Activated CD4-positive, alpha-beta memory T cell treated with anti-CD3 and anti-CD28 coated beads for 36 hours (primary cell): ENCODE measurements around the gene MED12L. TPM values are rescaled to one million over a fixed set of nuclear protein-coding genes. Genes with fewer than 3 reads are reported as not detected.

Experiments used
- CTCF ChIA-PET: fragments of 350-600 bp; sonication (Branson Sonifier 250); formaldehyde crosslinking; loops from one replicate; lab custom pipeline; 2021; ENCODE audit warnings: antibody characterized with exemption, inconsistent platforms; lab: Charles Lee
- POLR2A ChIA-PET: fragments of 350-600 bp; sonication (Branson Sonifier 250); formaldehyde crosslinking; loops from one replicate; lab custom pipeline; 2021; ENCODE audit warnings: antibody characterized with exemption; lab: Charles Lee
- DNase-seq: peaks from one replicate; pipeline ENCODE4 v3.0.0-alpha.2; 2020
- H3K27ac Mint-ChIP-seq: one replicate; pipeline ENCODE4 v1.8.0; 2021; ENCODE audit warnings: mixed read lengths
- H3K27me3 Mint-ChIP-seq: one replicate; pipeline ENCODE4 v1.8.0; 2021; ENCODE audit warnings: mixed read lengths
- H3K36me3 Mint-ChIP-seq: one replicate; pipeline ENCODE4 v1.8.0; 2021; ENCODE audit warnings: mixed read lengths
- H3K4me1 Mint-ChIP-seq: one replicate; pipeline ENCODE4 v1.8.0; 2021; ENCODE audit warnings: low read depth, mixed read lengths
- H3K4me3 Mint-ChIP-seq: one replicate; pipeline ENCODE4 v1.8.0; 2021; ENCODE audit warnings: mild to moderate bottlenecking, mixed read lengths
- H3K9me3 Mint-ChIP-seq: one replicate; pipeline ENCODE4 v1.8.0; 2021; ENCODE audit warnings: mixed read lengths
- intact Hi-C: fragments of 100-400 bp; cut with micrococcal nuclease; formaldehyde crosslinking; loops from one replicate; pipeline ENCODE4 v1.15.1; 2023
- total RNA-seq, 2 experiments: library from RNA; stranded (reverse); gene quantifications; one replicate each; pipeline ENCODE4 v1.2.3, GENCODE V29; 2021

The MED12L gene
- total RNA-seq, 2 experiments from 2014 or later = 1.5 TPM

GRCh38 chr3:151452841-151453240, 367.4 kb downstream of the MED12L start:
- H3K4me1 Mint-ChIP-seq = no peaks in the 10 kb centered on the region
- intact Hi-C loops = no loop called here
- CTCF ChIA-PET = no interaction called here
- no peaks in the 10 kb centered on the region for H3K9me3 Mint-ChIP-seq
- no peak for DNase-seq
- no peak overlapping the region for H3K27ac Mint-ChIP-seq
- H3K4me3 Mint-ChIP-seq = no peak overlapping the region
- H3K27me3 Mint-ChIP-seq = peaks cover 7% of the 10 kb centered on the region
- POLR2A ChIA-PET = no interaction called here
- no peaks in the 10 kb centered on the region for H3K36me3 Mint-ChIP-seq

- intact Hi-C loops = no loop called here
- H3K27me3 Mint-ChIP-seq = peaks cover 9% of the 10 kb centered on the region
Measured at GRCh38 chr3:151456065-151456464, 370.6 kb downstream of the MED12L start.

GRCh38 chr3:151459358-151459757, 373.9 kb downstream of the MED12L start:
- Mint-ChIP-seq H3K4me3 (no peak overlapping the region), H3K4me1 (peaks cover 2% of the 10 kb centered on the region), H3K36me3 (no peaks in the 10 kb centered on the region), H3K27ac (no peak overlapping the region), H3K9me3 (no peaks in the 10 kb centered on the region), H3K27me3 (peaks cover 21% of the 10 kb centered on the region)
- CTCF ChIA-PET = interaction anchor here (1.1 to 4.1 kb wide), 3 partner anchors 9 to 231 kb away, joined by 3 to 22 read pairs (median 3); no protein-coding TSS in a partner anchor
- intact Hi-C loops = no loop called here
- DNase-seq = no peak
- POLR2A ChIA-PET = no interaction called here

More at GRCh38 chr3:151456065-151456464, 370.6 kb downstream of the MED12L start:
- ChIA-PET POLR2A (no interaction called here), CTCF (no interaction called here)
- H3K27ac Mint-ChIP-seq = no peak overlapping the region
- H3K4me3 Mint-ChIP-seq = no peak overlapping the region
- no peaks in the 10 kb centered on the region for H3K36me3 Mint-ChIP-seq
- no peaks in the 10 kb centered on the region for H3K9me3 Mint-ChIP-seq
- peaks cover 2% of the 10 kb centered on the region for H3K4me1 Mint-ChIP-seq
- no peak for DNase-seq

GRCh38 chr3:151460228-151460627, 374.8 kb downstream of the MED12L start:
- POLR2A ChIA-PET = no interaction called here
- Mint-ChIP-seq H3K9me3 (no peaks in the 10 kb centered on the region), H3K4me3 (no peak overlapping the region), H3K27ac (no peak overlapping the region), H3K27me3 (peaks cover 21% of the 10 kb centered on the region), H3K4me1 (peaks cover 2% of the 10 kb centered on the region), H3K36me3 (no peaks in the 10 kb centered on the region)
- DNase-seq = no peak
- CTCF ChIA-PET = interaction anchor here (1.1 to 4.1 kb wide), 3 partner anchors 8 to 232 kb away, joined by 3 to 22 read pairs (median 3); no protein-coding TSS in a partner anchor
- intact Hi-C loops = no loop called here

GRCh38 chr3:151460774-151461450, 375.4 kb downstream of the MED12L start, which contains the start of gene IGSF10:
Gene IGSF10, minus strand, starts transcription at chr3:151461061. Its CDS starts 2,352 bp downstream, at chr3:151458709.
- no peak within 1 kb of the TSS for H3K27ac Mint-ChIP-seq
- no peak for DNase-seq
- intact Hi-C loops = no loop called here
- no peak within 1 kb of the TSS for H3K4me3 Mint-ChIP-seq
- no peaks in the 10 kb centered on the region for H3K36me3 Mint-ChIP-seq
- H3K27me3 Mint-ChIP-seq = peaks cover 21% of the 10 kb centered on the region
- POLR2A ChIA-PET = no interaction called here
- no peaks in the 10 kb centered on the region for H3K9me3 Mint-ChIP-seq
- CTCF ChIA-PET = interaction anchor here (4.1 kb wide), 1 partner anchor 7 kb away, joined by 22 read pairs; no protein-coding TSS in a partner anchor
- peaks cover 2% of the 10 kb centered on the region for H3K4me1 Mint-ChIP-seq

- ChIA-PET CTCF (no interaction called here), POLR2A (no interaction called here)
- Mint-ChIP-seq H3K4me3 (no peak overlapping the region), H3K27me3 (peaks cover 21% of the 10 kb centered on the region), H3K36me3 (no peaks in the 10 kb centered on the region), H3K4me1 (peaks cover 2% of the 10 kb centered on the region), H3K27ac (no peak overlapping the region), H3K9me3 (no peaks in the 10 kb centered on the region)
- no peak for DNase-seq
- intact Hi-C loops = no loop called here
Measured at GRCh38 chr3:151462278-151462780, 376.9 kb downstream of the MED12L start.

GRCh38 chr3:151462991-151463390, 377.5 kb downstream of the MED12L start:
- no peak for DNase-seq
- Mint-ChIP-seq H3K36me3 (no peaks in the 10 kb centered on the region), H3K27me3 (peaks cover 21% of the 10 kb centered on the region), H3K27ac (no peak overlapping the region), H3K9me3 (no peaks in the 10 kb centered on the region), H3K4me1 (peaks cover 2% of the 10 kb centered on the region), H3K4me3 (no peak overlapping the region)
- intact Hi-C loops = no loop called here
- ChIA-PET POLR2A (no interaction called here), CTCF (no interaction called here)

GRCh38 chr3:151467069-151467468, 381.6 kb downstream of the MED12L start:
- Mint-ChIP-seq H3K9me3 (no peaks in the 10 kb centered on the region), H3K36me3 (no peaks in the 10 kb centered on the region), H3K4me1 (no peaks in the 10 kb centered on the region), H3K27me3 (peaks cover 7% of the 10 kb centered on the region), H3K4me3 (no peak overlapping the region), H3K27ac (no peak overlapping the region)
- DNase-seq = no peak
- POLR2A ChIA-PET = no interaction called here
- CTCF ChIA-PET = interaction anchor here (0.8 to 3.4 kb wide), 13 partner anchors 9 to 1058 kb away, joined by 3 to 40 read pairs (median 5); no protein-coding TSS in a partner anchor
- intact Hi-C loops = no loop called here

- Mint-ChIP-seq H3K9me3 (no peaks in the 10 kb centered on the region), H3K27ac (no peak overlapping the region), H3K4me1 (no peaks in the 10 kb centered on the region), H3K27me3 (peaks cover 5% of the 10 kb centered on the region), H3K36me3 (no peaks in the 10 kb centered on the region), H3K4me3 (no peak overlapping the region)
- DNase-seq = no peak
- CTCF ChIA-PET = interaction anchor here (0.6 to 3.4 kb wide), 19 partner anchors 10 to 1083 kb away, joined by 3 to 40 read pairs (median 4); no protein-coding TSS in a partner anchor
- intact Hi-C loops = loop anchor here (1.0 kb wide), 2 partner anchors 371 to 450 kb away; no protein-coding TSS in a partner anchor
- POLR2A ChIA-PET = no interaction called here
Measured at GRCh38 chr3:151468284-151468917, 382.9 kb downstream of the MED12L start.

- Mint-ChIP-seq H3K9me3 (peaks cover under 1% of the 10 kb centered on the region), H3K27me3 (peaks cover 4% of the 10 kb centered on the region), H3K4me1 (no peaks in the 10 kb centered on the region), H3K36me3 (no peaks in the 10 kb centered on the region), H3K27ac (no peak overlapping the region), H3K4me3 (no peak overlapping the region)
- no peak for DNase-seq
- ChIA-PET POLR2A (no interaction called here), CTCF (interaction anchor here (1.0 to 2.8 kb wide), 2 partner anchors 8 to 363 kb away, joined by 3 to 13 read pairs; no protein-coding TSS in a partner anchor)
- intact Hi-C loops = no loop called here
Measured at GRCh38 chr3:151476344-151477018, 391.0 kb downstream of the MED12L start.

- Mint-ChIP-seq H3K36me3 (no peaks in the 10 kb centered on the region), H3K9me3 (peaks cover 14% of the 10 kb centered on the region), H3K27ac (no peak overlapping the region)
Measured at GRCh38 chr3:151477591-151478334, 392.3 kb downstream of the MED12L start.

More at GRCh38 chr3:151477591-151478334, 392.3 kb downstream of the MED12L start:
- CTCF ChIA-PET = interaction anchor here (2.8 kb wide), 1 partner anchor 9 kb away, joined by 13 read pairs; no protein-coding TSS in a partner anchor
- no peak for DNase-seq
- intact Hi-C loops = no loop called here
- Mint-ChIP-seq H3K4me3 (no peak overlapping the region), H3K4me1 (no peaks in the 10 kb centered on the region), H3K27me3 (peaks cover 4% of the 10 kb centered on the region)
- POLR2A ChIA-PET = no interaction called here
